ENCODE measurements around the gene FGGY.

FGGY gene

GRCh38 chr1:59378621-59379370, 81.9 kb downstream of the FGGY start:
- no peak for DNase-seq (ENCODE audit: extremely low spot score)
- TF ChIP-seq CTCF (IDR thresholded peaks at IDR 0.05; ENCODE audit: control extremely low read depth, extremely low read depth, low read depth, missing control alignments), result no peak
- ChIA-PET POLR2A (no interaction called here), CTCF (interaction anchor here (2.4 kb wide), 1 partner anchor 11 kb away, joined by 7 read pairs; no protein-coding TSS in a partner anchor)

DNA sequence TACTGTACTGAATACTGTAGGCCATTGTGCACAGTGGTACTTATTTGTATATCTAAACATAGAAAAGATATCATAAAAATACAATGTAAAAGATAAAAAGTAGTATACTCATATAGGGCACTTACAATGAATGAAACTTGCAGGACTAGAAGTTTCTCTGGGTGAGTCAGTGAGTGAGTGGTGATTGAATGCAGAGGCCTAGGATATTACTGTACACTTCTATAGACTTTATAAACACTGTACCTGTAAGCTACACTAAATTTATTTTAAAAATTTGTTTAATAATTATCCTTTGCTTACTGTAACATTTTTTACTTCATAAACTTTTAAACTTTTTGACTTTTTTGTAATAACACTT, 82.5 kb downstream of the FGGY start:
- POLR2A ChIA-PET, result no interaction called here
- DNase-seq (ENCODE audit: extremely low spot score), result no peak
- CTCF ChIA-PET, result no interaction called here
- no peak for TF ChIP-seq CTCF (IDR thresholded peaks at IDR 0.05; ENCODE audit: control extremely low read depth, extremely low read depth, low read depth, missing control alignments)

DNA sequence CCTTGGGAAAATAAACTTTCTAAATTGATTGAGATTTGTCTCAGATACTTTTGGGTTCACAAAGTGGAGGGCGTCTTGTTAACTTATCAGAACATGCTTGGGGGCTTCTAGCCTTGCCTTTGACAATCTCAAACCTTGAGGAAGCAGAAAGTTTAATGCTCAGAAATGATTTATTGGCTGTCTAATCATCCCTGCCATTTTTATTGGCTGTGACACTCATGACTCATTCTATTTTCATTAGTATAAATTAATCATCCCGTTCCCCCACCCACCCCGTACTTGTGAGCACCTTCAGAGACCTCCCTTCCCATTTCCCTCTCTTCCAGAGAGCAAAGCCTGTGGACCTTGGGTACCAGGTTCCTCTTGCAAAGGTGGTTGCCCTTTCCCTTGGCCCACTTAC, 87.1 kb downstream of the FGGY start:
- ChIA-PET POLR2A (no interaction called here), CTCF (interaction anchor here (0.9 to 1.7 kb wide), 2 partner anchors 10 to 24 kb away, joined by 3 to 4 read pairs; no protein-coding TSS in a partner anchor)
- no peak for TF ChIP-seq CTCF (IDR thresholded peaks at IDR 0.05; ENCODE audit: control extremely low read depth, extremely low read depth, low read depth, missing control alignments)
- no peak for DNase-seq (ENCODE audit: extremely low spot score)

DNA sequence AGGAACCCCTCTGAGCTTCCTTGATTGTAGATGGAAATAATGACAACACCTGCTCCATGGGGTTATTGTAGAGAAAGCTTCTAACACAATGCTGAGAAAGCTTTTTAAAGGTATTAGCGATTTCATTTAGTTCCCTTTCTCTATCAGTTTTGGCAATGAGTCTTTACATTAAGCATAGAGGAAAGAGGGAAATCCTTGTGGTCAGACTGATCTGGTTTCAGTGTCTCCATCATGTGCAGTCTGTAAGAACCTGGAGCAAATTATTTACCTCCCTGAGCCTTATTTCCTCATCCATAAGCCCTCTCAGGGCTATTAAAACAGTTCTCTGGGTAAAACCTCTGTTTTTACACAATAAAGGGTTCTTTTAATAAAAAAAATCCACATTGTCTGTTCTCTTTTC, 87.5 kb downstream of the FGGY start:
- no peak for DNase-seq (ENCODE audit: extremely low spot score)
- ChIA-PET CTCF (interaction anchor here (0.9 to 1.7 kb wide), 2 partner anchors 9 to 25 kb away, joined by 3 to 4 read pairs; no protein-coding TSS in a partner anchor), POLR2A (no interaction called here)
- TF ChIP-seq CTCF (IDR thresholded peaks at IDR 0.05; ENCODE audit: control extremely low read depth, extremely low read depth, low read depth, missing control alignments), result no peak

- CTCF ChIA-PET, result interaction anchor here (1.0 to 1.6 kb wide), 3 partner anchors 14 to 20 kb away, joined by 3 to 4 read pairs (median 3); no protein-coding TSS in a partner anchor
Observed at GRCh38 chr1:59388191-59388590, 91.3 kb downstream of the FGGY start.

GRCh38 chr1:59389847-59390246, 93.0 kb downstream of the FGGY start:
- DNase-seq (ENCODE audit: extremely low spot score), result no peak
- ChIA-PET POLR2A (no interaction called here), CTCF (interaction anchor here (1.3 to 1.4 kb wide), 3 partner anchors 15 to 99 kb away, joined by 3 to 4 read pairs (median 3); no protein-coding TSS in a partner anchor)
- TF ChIP-seq CTCF (IDR thresholded peaks at IDR 0.05; ENCODE audit: control extremely low read depth, extremely low read depth, low read depth, missing control alignments), result no peak

More at GRCh38 chr1:59388191-59388590, 91.3 kb downstream of the FGGY start:
- no peak for DNase-seq (ENCODE audit: extremely low spot score)
- POLR2A ChIA-PET, result no interaction called here
- TF ChIP-seq CTCF (IDR thresholded peaks at IDR 0.05; ENCODE audit: control extremely low read depth, extremely low read depth, low read depth, missing control alignments), result no peak
